ENCODE data around the gene NIPAL3. TPM values are rescaled to one million over a fixed set of nuclear protein-coding genes. Genes with fewer than 3 reads are reported as not detected.

NIPAL3 gene
- total RNA-seq, 1 experiment from 2014 or later, result 7.7 TPM

DNA sequence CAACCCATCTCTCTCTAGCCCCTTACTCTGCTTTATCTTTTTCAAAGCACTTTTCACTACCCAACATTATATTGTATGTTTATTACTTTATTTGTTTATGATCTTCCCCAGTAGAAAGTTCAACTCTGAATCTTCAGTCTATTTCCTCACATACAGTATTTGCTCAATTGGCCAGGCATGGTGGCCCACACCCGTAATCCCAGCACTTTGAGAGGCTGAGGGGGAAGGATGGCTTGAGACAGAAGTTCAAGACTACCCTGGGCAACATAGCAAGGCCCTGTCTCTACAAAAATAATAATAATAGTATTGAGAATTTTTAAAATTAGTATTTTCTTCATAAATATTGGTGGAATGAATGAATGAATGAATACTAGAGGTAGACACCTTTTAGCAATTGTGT lies 3.2 kb upstream of the NIPAL3 start:
- H3K4ac ChIP-seq (ENCODE audit: low read depth, low read length), result no peak overlapping the region
- TF ChIP-seq, protein P1, sequence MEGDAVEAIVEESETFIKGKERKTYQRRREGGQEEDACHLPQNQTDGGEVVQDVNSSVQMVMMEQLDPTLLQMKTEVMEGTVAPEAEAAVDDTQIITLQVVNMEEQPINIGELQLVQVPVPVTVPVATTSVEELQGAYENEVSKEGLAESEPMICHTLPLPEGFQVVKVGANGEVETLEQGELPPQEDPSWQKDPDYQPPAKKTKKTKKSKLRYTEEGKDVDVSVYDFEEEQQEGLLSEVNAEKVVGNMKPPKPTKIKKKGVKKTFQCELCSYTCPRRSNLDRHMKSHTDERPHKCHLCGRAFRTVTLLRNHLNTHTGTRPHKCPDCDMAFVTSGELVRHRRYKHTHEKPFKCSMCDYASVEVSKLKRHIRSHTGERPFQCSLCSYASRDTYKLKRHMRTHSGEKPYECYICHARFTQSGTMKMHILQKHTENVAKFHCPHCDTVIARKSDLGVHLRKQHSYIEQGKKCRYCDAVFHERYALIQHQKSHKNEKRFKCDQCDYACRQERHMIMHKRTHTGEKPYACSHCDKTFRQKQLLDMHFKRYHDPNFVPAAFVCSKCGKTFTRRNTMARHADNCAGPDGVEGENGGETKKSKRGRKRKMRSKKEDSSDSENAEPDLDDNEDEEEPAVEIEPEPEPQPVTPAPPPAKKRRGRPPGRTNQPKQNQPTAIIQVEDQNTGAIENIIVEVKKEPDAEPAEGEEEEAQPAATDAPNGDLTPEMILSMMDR (conservative IDR thresholded peaks at IDR 0.05), result no peak
- Mint-ChIP-seq H3K27me3 (ENCODE audit: low read depth) (peaks cover 3% of the 10 kb centered on the region), H3K27ac (no peak overlapping the region), H3K4me3 (peak overlapping the region; percentile 86 to 93; a peak in 2 of 5 replicates), H3K36me3 (ENCODE audit: insufficient read depth in 1 of 3, low read depth in 3 of 3) (0 out of 7 replicates have a peak, but pooled peaks cover 0 to 5% (median 0%) of the 10 kb centered on the region in 3 experiments), H3K9me3 (no peaks in the 10 kb centered on the region; a peak in 1 of 5 replicates), H3K4me1 (peaks cover 19 to 28% of the 10 kb centered on the region in 2 experiments)
- no peaks in the 10 kb centered on the region for H3K9me3 ChIP-seq (ENCODE audit: control insufficient read depth, low read depth, low read length)
- no peak overlapping the region for H2BK120ac ChIP-seq (ENCODE audit: low read depth, low read length, poor library complexity, severe bottlenecking)
- H3K56ac ChIP-seq (ENCODE audit: insufficient read length, low read depth, low read length), result no peak overlapping the region
- peaks cover 12% of the 10 kb centered on the region for H3K23me2 ChIP-seq (ENCODE audit: insufficient read length, low read depth, low read length, poor library complexity, severe bottlenecking)
- H3K27me3 ChIP-seq (ENCODE audit: insufficient read depth, low read length), result no peaks in the 10 kb centered on the region
- no peak overlapping the region for H2BK15ac ChIP-seq (ENCODE audit: low read depth, low read length)
- H3T11ph ChIP-seq (ENCODE audit: low read length), result no peak overlapping the region
- no peak overlapping the region for H2AFZ ChIP-seq (ENCODE audit: low read length)
- no peak overlapping the region for H2BK5ac ChIP-seq (ENCODE audit: insufficient read length, low read length)
- H3K27ac ChIP-seq (ENCODE audit: insufficient read length, low read depth, low read length), result no peak overlapping the region
- no peaks in the 10 kb centered on the region for H3K79me2 ChIP-seq (ENCODE audit: insufficient read depth, low read length)
- H3K23ac ChIP-seq (ENCODE audit: insufficient read length, low read depth, low read length), result no peak overlapping the region
- peak overlapping the region; percentile 50 for H3K4me2 ChIP-seq (ENCODE audit: insufficient read depth, insufficient read length, low read length)
- H3K79me1 ChIP-seq (ENCODE audit: insufficient read depth, low read depth, low read length, poor library complexity, severe bottlenecking), result no peaks in the 10 kb centered on the region
- H3K4me1 ChIP-seq (ENCODE audit: insufficient read depth, low read length), result no peaks in the 10 kb centered on the region
- WGBS (ENCODE audit: extremely low coverage, insufficient read length, low lambda C conversion rate), result no CpG with 5 or more reads among the region's 1 CpG
- DNase-seq, result no peak
- no peak overlapping the region for H2BK20ac ChIP-seq (ENCODE audit: low read depth, low read length, poor library complexity, severe bottlenecking)
- no peak overlapping the region for H2AK5ac ChIP-seq (ENCODE audit: insufficient read length, low read length)
- H3K14ac ChIP-seq (ENCODE audit: insufficient read depth, low read length), result no peak overlapping the region
- no peaks in the 10 kb centered on the region for H4K20me1 ChIP-seq (ENCODE audit: control insufficient read depth, insufficient read depth, insufficient read length)
- no peak overlapping the region for H4K5ac ChIP-seq (ENCODE audit: insufficient read length, low read depth, low read length)
- H4K91ac ChIP-seq (ENCODE audit: insufficient read length, low read depth, low read length), result no peak overlapping the region
- no peak overlapping the region for H3K18ac ChIP-seq (ENCODE audit: insufficient read length, low read depth, low read length)
- H3K9ac ChIP-seq (ENCODE audit: extremely low read depth, insufficient read length, low read length), result no peak overlapping the region
- no peak overlapping the region for H2BK12ac ChIP-seq (ENCODE audit: insufficient read length, low read depth, low read length)
- no peak overlapping the region for H4K8ac ChIP-seq (replicated peaks; ENCODE audit: insufficient read length, low read depth, low read length)

Measured in H9 (cell line).